Adipocyte (in vitro differentiated cells): Measurements from ENCODE around the gene BEND5.
A peak's percentile ranks its signal among the peaks of the same experiment; 100 is the strongest.

ENCODE experiments used
- DNase-seq: peaks from one replicate; pipeline ENCODE4 v3.0.0-alpha.2; 2015; ENCODE audit warnings: low read depth
- H3K27me3 ChIP-seq: replicated peaks from 2 replicates; pipeline ENCODE4 v1.7.0; 2013; ENCODE audit warnings: mild to moderate bottlenecking, low read length, moderate library complexity; ENCODE audit not compliant: control insufficient read depth, insufficient read depth
- H3K36me3 ChIP-seq: 2 replicates; pipeline ENCODE4 v1.7.0; 2013; ENCODE audit warnings: low read length, mild to moderate bottlenecking, moderate library complexity; ENCODE audit not compliant: control insufficient read depth, insufficient read depth, severe bottlenecking
- H3K4me1 ChIP-seq: 2 replicates; pipeline ENCODE4 v1.7.0; 2013; ENCODE audit warnings: mild to moderate bottlenecking, low read length, moderate library complexity; ENCODE audit not compliant: control insufficient read depth, insufficient read depth
- H3K4me3 ChIP-seq: 2 replicates; pipeline ENCODE4 v1.7.0; 2013; ENCODE audit warnings: mild to moderate bottlenecking, low read length, moderate library complexity
- H3K9ac ChIP-seq: 2 replicates; pipeline ENCODE4 v1.7.0; 2013; ENCODE audit warnings: mild to moderate bottlenecking, low read length, moderate library complexity
- H3K9me3 ChIP-seq: 2 replicates; pipeline ENCODE4 v1.7.0; 2013; ENCODE audit warnings: mild to moderate bottlenecking, low read length, moderate library complexity; ENCODE audit not compliant: control insufficient read depth

Gene BEND5

GRCh38 chr1:48693180-48693579 lies 83.5 kb downstream of the BEND5 start:
- Histone ChIP-seq H3K27me3 (peaks cover 20% of the 10 kb centered on the region), H3K36me3 (no peaks in the 10 kb centered on the region), H3K4me3 (no peak overlapping the region), H3K9me3 (no peaks in the 10 kb centered on the region), H3K9ac (no peak overlapping the region), H3K4me1 (no peaks in the 10 kb centered on the region)
- DNase-seq: no peak

GRCh38 chr1:48692235-48692634 lies 84.5 kb downstream of the BEND5 start:
- H3K4me1 ChIP-seq: no peaks in the 10 kb centered on the region
- DNase-seq: no peak

GRCh38 chr1:48691429-48692001 lies 85.2 kb downstream of the BEND5 start:
- H3K27me3 ChIP-seq: peaks cover 20% of the 10 kb centered on the region
- H3K9me3 ChIP-seq: no peaks in the 10 kb centered on the region
- DNase-seq: no peak
- no peak overlapping the region for H3K4me3 ChIP-seq
- no peaks in the 10 kb centered on the region for H3K4me1 ChIP-seq
- no peak overlapping the region for H3K9ac ChIP-seq
- no peaks in the 10 kb centered on the region for H3K36me3 ChIP-seq

More at GRCh38 chr1:48692235-48692634, 84.5 kb downstream of the BEND5 start:
- no peak overlapping the region for H3K4me3 ChIP-seq
- H3K27me3 ChIP-seq: peaks cover 20% of the 10 kb centered on the region
- H3K9ac ChIP-seq: no peak overlapping the region
- H3K36me3 ChIP-seq: no peaks in the 10 kb centered on the region
- H3K9me3 ChIP-seq: no peaks in the 10 kb centered on the region

- DNase-seq: peak; percentile 13
- H3K27me3 ChIP-seq: peaks cover 18% of the 10 kb centered on the region
- H3K9me3 ChIP-seq: no peaks in the 10 kb centered on the region
- H3K9ac ChIP-seq: no peak overlapping the region
- H3K36me3 ChIP-seq: no peaks in the 10 kb centered on the region
- no peaks in the 10 kb centered on the region for H3K4me1 ChIP-seq
- no peak overlapping the region for H3K4me3 ChIP-seq
These were observed 88.5 kb downstream of the BEND5 start for GRCh38 chr1:48688102-48688760.

- Histone ChIP-seq H3K9me3 (no peaks in the 10 kb centered on the region), H3K4me3 (no peak overlapping the region), H3K27me3 (peaks cover 10% of the 10 kb centered on the region), H3K9ac (no peak overlapping the region), H3K36me3 (no peaks in the 10 kb centered on the region), H3K4me1 (no peaks in the 10 kb centered on the region)
- DNase-seq: no peak
These were observed 89.2 kb downstream of the BEND5 start for GRCh38 chr1:48687282-48688045.

GRCh38 chr1:48686159-48686558 lies 90.5 kb downstream of the BEND5 start:
- Histone ChIP-seq H3K4me3 (no peak overlapping the region), H3K9ac (no peak overlapping the region), H3K36me3 (no peaks in the 10 kb centered on the region), H3K4me1 (peaks cover 7% of the 10 kb centered on the region), H3K27me3 (no peaks in the 10 kb centered on the region), H3K9me3 (no peaks in the 10 kb centered on the region)
- DNase-seq: no peak

- no peaks in the 10 kb centered on the region for H3K27me3 ChIP-seq
- peaks cover 19% of the 10 kb centered on the region for H3K4me1 ChIP-seq
- no peak overlapping the region for H3K9ac ChIP-seq
- DNase-seq: no peak
- H3K9me3 ChIP-seq: no peaks in the 10 kb centered on the region
- H3K36me3 ChIP-seq: no peaks in the 10 kb centered on the region
- H3K4me3 ChIP-seq: no peak overlapping the region
These were observed 92.3 kb downstream of the BEND5 start for GRCh38 chr1:48684381-48684780.

GRCh38 chr1:48683839-48684238 lies 92.9 kb downstream of the BEND5 start:
- Histone ChIP-seq H3K4me3 (no peak overlapping the region), H3K9me3 (no peaks in the 10 kb centered on the region), H3K36me3 (no peaks in the 10 kb centered on the region), H3K27me3 (no peaks in the 10 kb centered on the region), H3K9ac (no peak overlapping the region), H3K4me1 (peaks cover 25% of the 10 kb centered on the region)
- peak; percentile 20 for DNase-seq

GRCh38 chr1:48681476-48682305 lies 95.0 kb downstream of the BEND5 start:
- DNase-seq: peak; percentile 12
- Histone ChIP-seq H3K9ac (no peak overlapping the region), H3K4me1 (peaks cover 31% of the 10 kb centered on the region)

GRCh38 chr1:48680411-48681035 lies 96.2 kb downstream of the BEND5 start:
- Histone ChIP-seq H3K9me3 (no peaks in the 10 kb centered on the region), H3K4me1 (peaks cover 31% of the 10 kb centered on the region), H3K9ac (no peak overlapping the region), H3K27me3 (no peaks in the 10 kb centered on the region), H3K4me3 (no peak overlapping the region), H3K36me3 (no peaks in the 10 kb centered on the region)
- DNase-seq: no peak

More at GRCh38 chr1:48681476-48682305, 95.0 kb downstream of the BEND5 start:
- Histone ChIP-seq H3K27me3 (no peaks in the 10 kb centered on the region), H3K9me3 (no peaks in the 10 kb centered on the region), H3K36me3 (no peaks in the 10 kb centered on the region), H3K4me3 (no peak overlapping the region)
